Activated gamma-delta T cell (primary cell): Measurements from ENCODE around the gene MNT.
"Not testable (repeated sequence)": the region's sequence is repeated elsewhere in the genome, so short reads cannot be mapped to it uniquely, and the experiment has no call there.

ENCODE experiments used
- DNase-seq: peaks from one replicate; lab custom pipeline; 2025; lab: John Stamatoyannopoulos, UW
- total RNA-seq, 2 donors: gene quantifications; one replicate each; lab custom pipeline; 2026; lab: John Stamatoyannopoulos, UW

MNT gene, protein sequence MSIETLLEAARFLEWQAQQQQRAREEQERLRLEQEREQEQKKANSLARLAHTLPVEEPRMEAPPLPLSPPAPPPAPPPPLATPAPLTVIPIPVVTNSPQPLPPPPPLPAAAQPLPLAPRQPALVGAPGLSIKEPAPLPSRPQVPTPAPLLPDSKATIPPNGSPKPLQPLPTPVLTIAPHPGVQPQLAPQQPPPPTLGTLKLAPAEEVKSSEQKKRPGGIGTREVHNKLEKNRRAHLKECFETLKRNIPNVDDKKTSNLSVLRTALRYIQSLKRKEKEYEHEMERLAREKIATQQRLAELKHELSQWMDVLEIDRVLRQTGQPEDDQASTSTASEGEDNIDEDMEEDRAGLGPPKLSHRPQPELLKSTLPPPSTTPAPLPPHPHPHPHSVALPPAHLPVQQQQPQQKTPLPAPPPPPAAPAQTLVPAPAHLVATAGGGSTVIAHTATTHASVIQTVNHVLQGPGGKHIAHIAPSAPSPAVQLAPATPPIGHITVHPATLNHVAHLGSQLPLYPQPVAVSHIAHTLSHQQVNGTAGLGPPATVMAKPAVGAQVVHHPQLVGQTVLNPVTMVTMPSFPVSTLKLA
- 26.1 to 39.6 reads per million in 2 donors for total RNA-seq

DNA sequence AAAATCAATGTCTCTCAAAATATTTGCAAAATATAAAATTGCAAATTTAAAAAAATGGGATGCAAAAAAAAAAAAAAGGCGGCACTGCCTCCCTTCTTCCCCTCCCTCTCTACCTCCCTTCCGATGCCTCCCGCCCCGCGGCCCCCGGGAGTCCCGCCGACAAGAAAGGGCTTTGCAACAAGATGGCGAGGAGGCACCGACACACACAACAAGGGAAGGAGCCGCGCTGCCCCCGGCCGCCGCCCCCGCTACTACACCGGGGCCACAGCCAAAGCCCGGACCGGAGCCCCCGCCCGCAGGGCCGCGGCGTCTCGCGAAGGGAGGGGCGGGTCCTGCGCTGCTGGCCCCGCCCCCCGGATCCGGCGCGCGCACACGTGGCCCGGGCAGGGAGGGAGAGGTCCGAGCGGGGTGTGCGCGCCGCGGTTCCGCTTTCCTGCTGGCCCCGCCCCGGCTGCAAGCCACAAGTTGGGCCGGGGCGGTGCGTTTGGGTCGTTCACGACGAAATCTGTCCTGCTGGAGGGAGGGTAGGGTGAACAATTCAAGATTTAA is at the start of gene MNT:
Gene MNT (minus strand): TSS at position 184 of the 549 bp plus-strand sequence. CDS start 348 bp downstream, outside the sequence.
- peak; percentile 97 for DNase-seq

DNA sequence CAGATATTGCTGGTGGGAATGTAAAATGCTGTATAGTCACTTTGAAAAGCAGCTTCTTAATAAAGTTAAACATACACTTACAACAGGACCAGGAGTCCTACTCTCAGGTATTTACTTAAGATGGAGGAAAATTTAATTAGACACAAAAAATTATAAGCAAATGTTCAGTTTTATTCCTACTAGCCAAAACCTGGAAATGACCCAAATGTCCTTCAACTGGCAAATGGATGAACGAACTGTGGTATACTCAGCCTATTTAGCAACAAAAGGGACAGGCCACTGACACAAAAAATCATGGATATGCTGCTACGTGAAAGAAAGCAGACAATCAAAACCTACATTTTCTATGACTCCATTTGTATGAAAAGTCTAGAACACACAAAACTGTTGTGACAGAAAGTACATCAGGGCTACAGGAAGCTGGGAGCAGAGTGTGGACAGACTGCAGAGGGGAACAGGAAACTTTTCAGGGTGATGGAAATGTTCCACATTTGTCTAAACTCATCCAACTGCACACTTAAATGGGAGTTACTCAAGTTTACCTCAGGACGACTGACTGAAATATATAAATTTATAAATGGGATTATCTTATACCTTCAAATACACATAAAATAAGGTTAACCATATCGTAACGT is 49.3 kb upstream of the MNT start:
- DNase-seq: no peak

DNA sequence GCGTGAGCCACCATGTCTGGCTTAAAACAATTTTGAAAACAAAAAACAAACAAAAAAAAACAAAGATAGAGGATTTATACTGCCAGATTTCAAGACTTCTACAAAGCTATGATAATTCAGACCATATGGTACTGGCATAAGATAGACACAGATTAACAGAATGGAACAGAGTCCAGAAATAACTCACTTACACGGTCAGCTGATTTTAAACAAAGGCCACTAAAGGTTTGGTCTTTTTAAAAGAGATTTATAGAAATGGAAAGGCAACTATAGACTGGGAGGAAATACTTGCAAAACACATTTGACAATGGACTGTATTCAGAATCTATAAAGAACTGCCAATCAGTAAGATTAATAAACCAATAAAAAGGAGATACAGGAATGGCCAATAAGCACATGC is 48.6 kb upstream of the MNT start:
- DNase-seq: no peak

DNA sequence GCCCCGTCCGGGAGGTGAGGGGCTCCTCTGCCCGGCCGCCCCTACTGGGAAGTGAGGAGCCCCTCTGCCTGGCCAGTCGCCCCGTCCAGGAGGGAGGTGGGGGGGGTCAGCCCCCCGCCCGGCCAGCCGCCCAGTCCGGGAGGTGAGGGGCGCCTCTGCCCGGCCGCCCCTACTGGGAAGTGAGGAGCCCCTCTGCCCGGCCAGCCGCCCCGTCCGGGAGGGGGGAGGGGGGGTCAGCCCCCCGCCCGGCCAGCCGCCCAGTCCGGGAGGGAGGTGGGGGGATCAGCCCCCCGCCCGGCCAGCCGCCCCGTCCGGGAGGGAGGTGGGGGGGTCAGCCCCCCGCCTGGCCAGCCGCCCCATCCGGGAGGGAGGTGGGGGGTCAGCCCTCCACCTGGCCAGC is 46.6 kb upstream of the MNT start:
- not testable (repeated sequence) for DNase-seq

DNA sequence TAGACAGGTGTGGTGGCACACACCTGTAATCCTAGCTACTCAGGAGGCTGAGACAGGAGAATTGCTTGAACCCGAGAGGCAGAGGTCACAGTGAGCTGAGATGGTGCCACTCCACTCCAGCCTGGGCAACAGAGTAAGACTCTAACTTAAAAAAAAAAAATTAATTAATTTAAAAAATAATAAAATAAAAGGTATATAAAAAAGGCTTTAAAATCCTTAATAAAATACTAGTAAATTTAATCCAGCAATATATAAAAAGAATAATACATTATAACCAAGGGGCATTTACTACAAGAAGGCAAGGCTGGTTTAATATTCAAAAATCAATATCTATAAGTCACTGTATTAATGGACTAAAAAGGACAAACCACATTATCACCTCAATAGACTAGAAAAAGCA is 44.8 kb upstream of the MNT start:
- no peak for DNase-seq

DNA sequence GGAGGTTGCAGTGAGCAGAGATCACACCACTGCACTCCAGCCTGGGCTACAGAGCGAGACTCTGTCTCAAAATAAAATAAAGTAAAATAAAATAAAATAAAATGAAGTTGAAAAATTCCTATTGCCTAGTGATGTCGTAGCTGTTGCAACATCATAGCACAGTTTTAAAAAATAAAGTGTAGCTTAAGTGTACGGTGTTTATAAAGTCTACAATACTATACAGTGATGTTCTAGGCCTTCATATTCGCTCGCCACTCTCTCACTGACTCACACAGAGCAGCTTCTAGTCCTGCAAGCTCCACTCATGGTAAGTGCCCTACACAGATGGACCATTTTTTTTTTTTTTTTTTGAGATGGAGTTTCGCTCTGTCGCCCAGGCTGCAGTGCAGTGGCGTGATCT is 43.5 kb upstream of the MNT start:
- DNase-seq: no peak

DNA sequence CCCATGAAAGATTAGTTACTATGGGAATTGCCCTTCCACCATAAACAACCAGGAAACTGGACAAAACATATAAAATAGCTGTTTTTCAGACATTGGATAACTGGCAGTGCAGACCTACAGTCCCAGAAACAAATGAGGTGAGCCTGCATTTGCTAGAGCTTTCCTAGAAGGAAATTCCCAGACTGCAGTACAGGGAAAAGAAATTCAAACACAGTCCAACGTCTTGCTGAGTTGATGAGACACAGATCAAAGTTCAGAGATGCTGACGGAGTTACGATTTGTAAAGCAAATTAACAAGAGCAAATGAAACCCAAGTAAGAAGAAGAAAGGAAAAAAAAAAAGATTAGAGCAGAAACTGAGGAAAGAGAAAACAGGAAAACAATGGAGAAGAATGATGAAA is 41.3 kb upstream of the MNT start:
- no peak for DNase-seq

DNA sequence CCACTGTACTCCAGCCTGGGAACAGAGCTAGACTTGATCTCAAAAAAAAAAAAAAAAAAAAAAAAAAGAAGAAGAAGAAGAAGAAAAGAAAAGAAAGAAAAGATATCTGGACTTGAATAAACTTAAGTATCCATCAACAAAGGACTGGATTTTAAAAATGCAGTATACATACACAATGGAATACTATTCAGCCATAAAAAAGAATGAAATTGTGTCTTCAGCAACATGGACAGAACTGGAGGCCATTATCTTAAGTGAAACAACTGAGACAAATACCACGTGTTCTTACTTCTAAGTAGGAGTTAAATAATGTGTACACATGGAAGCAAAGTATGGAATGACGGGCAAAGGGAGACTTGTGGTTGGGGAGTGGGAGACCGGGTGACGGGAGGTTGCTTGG is 40.1 kb upstream of the MNT start:
- no peak for DNase-seq

DNA sequence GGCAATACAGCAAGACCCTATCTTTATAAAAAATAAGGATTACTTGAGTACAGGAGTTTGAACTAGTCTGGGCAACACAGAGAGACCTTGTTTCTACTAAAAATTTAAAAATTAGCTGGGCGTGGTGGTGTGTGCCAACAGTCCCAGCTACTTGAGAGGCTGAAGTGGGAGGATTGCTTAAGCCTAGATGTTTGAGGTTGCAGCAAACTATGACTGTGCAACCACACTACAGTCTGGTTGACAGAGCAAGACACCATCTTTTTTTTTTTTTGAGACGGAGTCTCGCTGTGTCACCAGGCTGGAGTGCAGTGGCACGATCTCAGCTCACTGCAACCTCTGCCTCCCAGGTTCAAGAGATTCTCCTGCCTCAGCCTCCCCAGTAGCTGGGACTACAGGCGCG is 39.1 kb upstream of the MNT start:
- not testable (repeated sequence) for DNase-seq

DNA sequence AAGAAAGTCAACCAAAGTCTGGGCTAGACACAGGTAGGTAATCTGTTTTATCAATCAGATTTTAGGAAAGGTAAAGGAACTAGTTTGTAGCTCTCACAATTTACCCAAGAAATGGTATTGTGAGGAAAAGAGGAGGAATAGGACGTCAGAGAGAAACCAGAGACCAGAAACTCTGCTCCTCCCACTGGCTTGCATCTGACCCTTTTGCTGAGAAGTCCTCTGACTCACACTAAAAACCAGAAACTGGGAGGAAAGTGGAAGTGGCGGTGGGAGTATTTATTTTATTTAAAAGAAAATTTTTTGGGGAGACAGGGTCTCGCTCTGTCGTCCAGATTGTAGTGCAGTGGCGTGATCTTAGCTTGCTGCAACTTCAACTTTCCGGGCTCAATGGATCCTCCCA is 38.0 kb upstream of the MNT start:
- DNase-seq: no peak

DNA sequence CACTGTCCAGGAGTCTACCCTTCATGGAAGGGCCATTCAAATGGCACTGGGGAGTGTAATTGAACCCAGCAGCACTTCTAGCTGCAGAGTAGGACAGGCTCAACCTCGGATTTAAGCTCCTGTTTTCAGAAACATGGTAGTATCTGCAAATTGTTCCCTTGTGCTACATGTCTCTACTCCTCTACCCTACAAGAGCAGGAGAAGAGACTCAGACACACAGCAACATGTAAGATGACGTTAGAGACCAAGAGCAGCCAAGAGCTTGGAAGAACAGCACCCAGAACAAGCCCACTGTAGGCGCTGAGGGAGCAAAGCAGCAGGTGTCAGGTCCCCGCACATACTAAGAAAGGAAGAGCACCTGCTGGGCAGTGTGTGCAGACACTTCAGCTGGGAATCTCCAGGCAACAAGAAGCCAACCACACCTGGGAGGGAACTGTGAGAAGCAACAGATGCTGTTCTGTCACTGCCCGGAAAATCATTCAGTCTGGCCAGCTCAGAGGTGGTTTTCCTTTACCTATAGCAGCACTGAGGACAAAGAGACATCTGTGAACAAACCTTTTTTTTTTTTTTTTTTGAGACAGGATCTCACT is 35.6 kb upstream of the MNT start:
- DNase-seq: no peak

DNA sequence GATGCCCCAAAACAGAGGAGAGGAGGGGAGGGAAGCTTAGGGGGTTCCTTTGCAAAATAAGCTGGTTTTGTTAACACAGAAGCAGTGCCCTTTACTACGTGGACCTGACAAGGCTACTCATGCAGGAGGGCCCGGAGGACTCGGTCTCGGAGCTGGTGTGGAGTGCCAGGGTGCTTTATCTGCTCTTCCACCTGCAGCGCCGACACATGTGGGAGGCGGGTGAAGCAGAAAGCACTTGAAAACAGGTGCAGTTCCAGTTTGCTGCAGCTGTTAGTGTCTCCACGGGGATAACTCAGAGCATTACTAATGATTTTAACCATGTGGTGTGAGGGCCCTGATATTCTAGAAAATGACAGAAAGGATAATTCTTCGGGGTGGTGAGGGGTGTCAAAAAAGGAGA is 35.0 kb upstream of the MNT start:
- no peak for DNase-seq

DNA sequence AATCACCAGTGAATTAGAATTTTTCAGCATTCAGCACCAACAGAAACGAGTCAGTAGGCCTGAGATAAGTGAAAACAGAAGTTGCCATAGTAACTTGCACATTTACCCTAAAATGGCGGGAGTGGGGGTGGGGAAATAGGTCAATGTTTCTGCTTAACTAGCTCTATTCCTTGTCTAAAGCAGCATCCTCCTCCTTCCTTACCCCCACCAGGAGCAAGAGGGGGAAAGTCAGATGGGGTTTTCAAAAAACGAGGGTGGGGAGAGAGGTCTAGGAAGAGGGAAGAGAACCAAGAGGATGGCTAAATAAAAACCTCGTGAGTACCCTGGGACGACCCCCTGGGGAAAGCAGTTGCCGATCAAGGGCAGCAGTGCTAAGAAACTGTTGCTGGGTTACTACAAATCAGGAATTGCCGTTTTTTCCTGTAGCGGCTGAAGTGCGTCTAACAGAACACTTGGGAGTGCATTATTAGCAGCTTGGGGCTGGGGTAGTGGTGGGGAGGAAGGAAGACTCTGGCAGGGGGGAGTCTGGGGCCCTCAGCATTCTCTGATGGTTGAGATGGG is 34.4 kb upstream of the MNT start:
- DNase-seq: no peak

DNA sequence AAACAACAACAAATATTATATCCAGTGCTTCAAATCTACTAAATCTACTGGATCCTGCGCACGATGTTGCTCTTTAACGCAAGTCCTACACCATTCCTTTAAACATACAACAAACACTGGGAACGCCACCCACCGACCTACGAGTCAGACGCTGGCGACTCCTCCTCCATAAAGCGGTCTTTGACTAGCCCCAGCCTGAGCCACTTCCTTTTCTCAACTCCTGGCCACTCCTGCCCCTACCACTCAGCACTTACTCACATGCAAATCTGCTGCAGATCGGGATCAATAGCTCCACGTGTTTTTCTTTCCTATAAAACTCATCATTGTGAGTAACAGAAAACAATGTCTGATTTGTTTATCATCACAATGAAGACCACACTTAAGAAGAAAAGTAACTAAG is 32.8 kb upstream of the MNT start:
- DNase-seq: no peak

DNA sequence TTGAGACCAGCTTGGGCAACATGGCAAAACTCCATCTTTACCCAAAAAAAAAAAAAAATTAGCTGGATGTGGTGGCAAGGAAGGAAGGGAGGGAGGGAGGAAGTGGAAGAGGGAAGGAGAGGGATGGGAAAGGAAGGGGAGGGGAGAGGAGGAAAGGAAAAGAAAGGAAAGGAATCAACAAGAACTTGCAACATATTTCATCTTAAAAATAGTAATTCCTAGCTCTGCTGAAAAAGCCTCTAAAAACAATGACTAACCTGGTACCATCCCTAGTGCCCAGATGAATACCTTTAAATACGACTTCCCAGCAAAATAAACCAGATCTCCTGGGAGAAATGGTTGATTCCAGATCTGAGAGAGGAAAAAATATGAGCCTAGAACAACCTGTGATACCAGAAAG is 27.1 kb upstream of the MNT start:
- no peak for DNase-seq

DNA sequence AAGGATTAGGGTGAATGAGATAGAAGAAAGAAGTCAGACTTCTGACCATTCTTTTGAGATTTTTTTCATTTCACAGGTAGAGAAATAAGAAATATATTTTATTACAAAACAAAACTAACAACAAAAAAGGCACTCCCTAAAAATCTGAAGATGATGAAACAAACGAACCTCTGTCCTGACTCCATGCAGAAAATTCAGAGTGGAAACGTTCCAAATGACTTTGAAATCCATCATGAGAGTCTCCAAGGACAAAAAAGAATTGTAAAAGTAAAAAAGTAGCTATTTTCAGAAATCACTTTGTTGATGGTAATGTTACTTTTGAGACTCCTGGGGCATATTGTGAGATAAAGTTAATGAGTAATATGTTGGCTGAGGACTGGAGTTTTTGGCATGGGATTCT is 26.4 kb upstream of the MNT start:
- no peak for DNase-seq

DNA sequence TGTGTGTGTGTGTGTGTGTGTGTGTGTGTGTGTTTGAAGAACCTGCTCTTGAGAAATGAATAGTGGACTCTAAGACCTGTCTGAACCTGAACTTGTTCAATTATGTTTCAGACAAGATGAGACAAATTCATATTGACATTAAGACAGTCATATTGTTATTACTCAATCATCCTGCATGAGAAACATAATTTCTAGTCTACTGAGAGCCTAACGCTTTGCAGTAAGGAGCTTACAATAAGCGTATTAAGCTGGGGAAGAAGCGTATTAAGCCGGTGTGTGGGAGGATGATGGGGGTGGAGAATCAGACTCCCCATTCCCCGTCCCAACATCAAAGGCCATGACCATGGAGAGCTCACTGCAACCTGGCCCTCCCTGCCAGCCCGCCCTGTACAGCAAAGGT is 22.4 kb upstream of the MNT start:
- no peak for DNase-seq

DNA sequence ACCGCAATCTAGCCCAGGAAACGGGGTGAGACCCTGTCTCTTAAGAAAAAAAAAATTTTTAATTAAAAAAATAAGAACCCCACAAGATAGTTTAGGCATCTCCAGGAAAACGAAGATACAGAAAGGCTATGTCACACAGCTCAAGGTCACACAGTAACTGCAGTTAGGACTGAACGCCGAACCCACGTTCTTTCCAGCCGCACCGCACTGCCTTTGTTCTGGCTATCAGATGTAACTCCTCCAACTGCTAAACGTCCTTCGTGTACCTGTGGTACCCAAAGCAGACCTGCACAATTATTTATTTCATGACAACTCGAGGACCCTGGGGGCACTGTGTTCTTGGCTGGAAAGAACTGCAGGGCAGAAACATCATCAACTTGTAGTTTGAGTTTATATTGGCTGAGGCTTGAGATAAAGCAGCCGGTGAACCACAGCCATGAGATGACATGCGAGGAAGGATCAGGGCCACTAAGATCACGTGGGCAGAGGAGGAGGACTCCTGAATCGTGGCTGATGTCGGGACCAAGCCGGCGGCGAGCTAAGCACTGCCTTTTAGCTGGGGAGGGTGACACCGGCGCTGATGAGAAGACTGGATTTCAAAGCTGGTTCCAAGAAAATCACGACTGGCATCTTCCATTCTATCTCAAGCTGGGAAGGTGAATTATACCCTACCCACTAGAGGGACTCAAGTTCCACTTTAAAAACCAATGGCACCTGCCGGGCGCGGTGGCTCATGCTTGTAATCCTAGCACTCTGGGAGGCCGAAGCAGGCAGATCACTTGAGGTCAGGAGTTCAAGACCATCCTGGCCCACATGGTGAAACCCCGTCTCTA is 20.7 kb upstream of the MNT start:
- DNase-seq: no peak

DNA sequence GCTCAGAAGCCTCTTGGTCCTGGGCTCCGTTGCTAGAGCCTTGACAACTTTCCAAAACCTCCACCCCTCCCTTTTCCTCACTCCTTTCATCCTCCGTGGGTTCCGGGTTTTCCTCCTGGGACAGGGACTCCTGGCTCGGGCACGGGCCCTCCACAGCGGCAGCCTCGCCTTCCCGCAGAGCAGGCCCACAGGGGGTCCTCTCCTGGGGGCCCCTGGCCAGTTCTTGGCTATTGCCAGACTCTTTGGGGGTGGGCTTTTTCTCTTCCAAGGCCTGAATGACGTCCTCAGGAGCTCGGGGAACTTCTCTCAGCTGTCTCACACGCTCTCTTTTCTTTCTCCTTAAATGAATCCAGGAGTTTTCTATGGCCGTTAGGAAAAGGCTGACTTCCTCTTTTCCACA is 19.3 kb upstream of the MNT start:
- DNase-seq: no peak

DNA sequence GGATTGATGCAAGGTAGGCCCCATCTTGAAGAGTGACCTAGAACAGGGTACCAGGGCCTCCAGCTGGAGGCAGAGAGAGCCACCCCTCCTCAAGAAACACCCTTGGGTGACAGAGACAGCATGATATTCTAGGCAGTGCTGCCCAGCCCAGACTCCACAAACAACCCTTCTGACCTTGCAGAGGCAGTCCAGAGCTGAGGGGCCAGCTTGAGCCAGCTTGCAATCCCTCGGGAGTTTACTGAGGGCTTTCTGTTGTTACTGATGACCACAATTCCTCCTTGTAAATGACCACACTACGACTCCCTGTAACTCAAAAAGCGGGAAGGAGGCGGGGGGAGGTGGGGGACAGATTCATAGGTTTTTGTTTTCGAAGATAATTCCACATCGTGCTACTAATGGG is 18.6 kb upstream of the MNT start:
- no peak for DNase-seq

DNA sequence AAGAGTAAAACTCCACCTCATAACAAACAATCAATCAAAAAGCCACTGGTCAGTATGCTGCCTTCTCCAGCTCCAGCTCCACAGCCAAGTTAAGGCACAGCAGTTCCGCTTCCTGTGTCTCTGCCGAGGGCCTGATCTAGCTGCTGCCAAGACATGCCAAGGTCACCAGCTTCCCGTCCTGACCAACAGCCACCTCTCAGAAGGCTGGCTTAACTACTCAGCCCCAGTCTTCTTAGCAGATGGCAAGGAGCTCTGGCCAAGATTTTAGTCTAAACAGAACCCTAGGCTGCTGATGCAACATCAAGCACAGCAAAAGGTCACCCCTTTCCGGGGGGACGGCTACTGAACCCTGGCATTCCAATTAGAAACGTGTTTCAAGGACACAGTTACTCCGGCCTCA is 17.7 kb upstream of the MNT start:
- DNase-seq: no peak
